ENCODE measurements around the gene AK2.
"Not testable (repeated sequence)": the region's sequence is repeated elsewhere in the genome, so short reads cannot be mapped to it uniquely, and the experiment has no call there.

DNA sequence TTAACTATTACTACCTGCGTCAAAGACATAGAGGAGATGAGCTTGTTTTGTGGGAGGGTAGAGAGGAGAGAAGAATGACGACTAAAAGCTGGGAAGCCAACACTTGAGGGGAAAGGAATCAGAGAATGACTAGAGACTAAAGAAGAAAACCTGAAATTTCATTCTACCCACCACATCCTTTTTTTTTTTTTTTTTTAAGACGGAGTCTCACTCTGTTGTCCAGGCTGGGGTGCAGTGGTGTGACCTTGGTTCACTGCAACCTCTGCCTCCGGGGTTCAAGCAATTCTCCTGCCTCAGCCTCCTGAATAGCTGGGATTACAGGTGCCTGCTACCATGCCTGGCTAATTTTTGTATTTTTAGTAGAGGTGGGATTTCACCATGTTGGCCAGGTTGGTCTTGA, 9.6 kb upstream of the AK2 start:
- not testable (repeated sequence) for TF ChIP-seq EZH2 (optimal IDR thresholded peaks at IDR 0.05; ENCODE audit: low read depth, low read length); EZH2phosphoT487 (IDR thresholded peaks at IDR 0.05; ENCODE audit: low read length)
- TF ChIP-seq, protein P1, sequence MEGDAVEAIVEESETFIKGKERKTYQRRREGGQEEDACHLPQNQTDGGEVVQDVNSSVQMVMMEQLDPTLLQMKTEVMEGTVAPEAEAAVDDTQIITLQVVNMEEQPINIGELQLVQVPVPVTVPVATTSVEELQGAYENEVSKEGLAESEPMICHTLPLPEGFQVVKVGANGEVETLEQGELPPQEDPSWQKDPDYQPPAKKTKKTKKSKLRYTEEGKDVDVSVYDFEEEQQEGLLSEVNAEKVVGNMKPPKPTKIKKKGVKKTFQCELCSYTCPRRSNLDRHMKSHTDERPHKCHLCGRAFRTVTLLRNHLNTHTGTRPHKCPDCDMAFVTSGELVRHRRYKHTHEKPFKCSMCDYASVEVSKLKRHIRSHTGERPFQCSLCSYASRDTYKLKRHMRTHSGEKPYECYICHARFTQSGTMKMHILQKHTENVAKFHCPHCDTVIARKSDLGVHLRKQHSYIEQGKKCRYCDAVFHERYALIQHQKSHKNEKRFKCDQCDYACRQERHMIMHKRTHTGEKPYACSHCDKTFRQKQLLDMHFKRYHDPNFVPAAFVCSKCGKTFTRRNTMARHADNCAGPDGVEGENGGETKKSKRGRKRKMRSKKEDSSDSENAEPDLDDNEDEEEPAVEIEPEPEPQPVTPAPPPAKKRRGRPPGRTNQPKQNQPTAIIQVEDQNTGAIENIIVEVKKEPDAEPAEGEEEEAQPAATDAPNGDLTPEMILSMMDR (IDR thresholded peaks at IDR 0.05; ENCODE audit: low read length), result not testable (repeated sequence)

Measured in MM.1S (cell line).